Loucy (cell line): ENCODE data around the gene BPTF.

Source experiments
- EZH2phosphoT487 ChIP-seq: fragments of 200-600 bp; IDR thresholded peaks from 2 replicates; pipeline ENCODE4 v1.6.1; 2018; ENCODE audit warnings: antibody characterized with exemption, mild to moderate bottlenecking, moderate library complexity, borderline replicate concordance
- TF ChIP-seq, protein P1 (sequence below): fragments of 200-600 bp; sonication (generic); conservative IDR thresholded peaks from 2 replicates; pipeline ENCODE4 v1.5.1; 2014; ENCODE audit warnings: mild to moderate bottlenecking, antibody characterized with exemption, low read length

DNA sequence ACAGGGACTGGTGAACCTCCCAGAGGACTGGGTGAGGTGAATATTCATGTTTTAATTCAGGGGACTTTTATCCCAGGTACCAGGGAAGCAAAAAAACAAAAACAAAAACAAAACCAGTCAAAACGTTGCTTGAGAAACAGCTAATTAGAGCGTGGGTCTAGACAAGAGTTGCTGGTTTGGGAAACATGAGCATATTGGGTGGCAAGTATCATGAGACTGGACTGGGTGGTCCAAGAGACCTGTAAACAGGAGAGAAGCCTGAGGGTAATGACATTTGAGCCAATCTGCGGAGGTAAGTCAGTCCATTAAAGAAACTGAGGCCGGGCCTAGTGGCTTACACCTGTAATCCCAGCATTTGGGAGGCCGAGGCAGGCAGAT, 11.5 kb upstream of the BPTF start:
- TF ChIP-seq, protein P1, sequence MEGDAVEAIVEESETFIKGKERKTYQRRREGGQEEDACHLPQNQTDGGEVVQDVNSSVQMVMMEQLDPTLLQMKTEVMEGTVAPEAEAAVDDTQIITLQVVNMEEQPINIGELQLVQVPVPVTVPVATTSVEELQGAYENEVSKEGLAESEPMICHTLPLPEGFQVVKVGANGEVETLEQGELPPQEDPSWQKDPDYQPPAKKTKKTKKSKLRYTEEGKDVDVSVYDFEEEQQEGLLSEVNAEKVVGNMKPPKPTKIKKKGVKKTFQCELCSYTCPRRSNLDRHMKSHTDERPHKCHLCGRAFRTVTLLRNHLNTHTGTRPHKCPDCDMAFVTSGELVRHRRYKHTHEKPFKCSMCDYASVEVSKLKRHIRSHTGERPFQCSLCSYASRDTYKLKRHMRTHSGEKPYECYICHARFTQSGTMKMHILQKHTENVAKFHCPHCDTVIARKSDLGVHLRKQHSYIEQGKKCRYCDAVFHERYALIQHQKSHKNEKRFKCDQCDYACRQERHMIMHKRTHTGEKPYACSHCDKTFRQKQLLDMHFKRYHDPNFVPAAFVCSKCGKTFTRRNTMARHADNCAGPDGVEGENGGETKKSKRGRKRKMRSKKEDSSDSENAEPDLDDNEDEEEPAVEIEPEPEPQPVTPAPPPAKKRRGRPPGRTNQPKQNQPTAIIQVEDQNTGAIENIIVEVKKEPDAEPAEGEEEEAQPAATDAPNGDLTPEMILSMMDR = no peak
- TF ChIP-seq EZH2phosphoT487 = no peak
